Measurements from ENCODE around the gene PEAK1.
"Not testable (repeated sequence)": the region's sequence is repeated elsewhere in the genome, so short reads cannot be mapped to it uniquely, and the experiment has no call there.

The PEAK1 gene

DNA sequence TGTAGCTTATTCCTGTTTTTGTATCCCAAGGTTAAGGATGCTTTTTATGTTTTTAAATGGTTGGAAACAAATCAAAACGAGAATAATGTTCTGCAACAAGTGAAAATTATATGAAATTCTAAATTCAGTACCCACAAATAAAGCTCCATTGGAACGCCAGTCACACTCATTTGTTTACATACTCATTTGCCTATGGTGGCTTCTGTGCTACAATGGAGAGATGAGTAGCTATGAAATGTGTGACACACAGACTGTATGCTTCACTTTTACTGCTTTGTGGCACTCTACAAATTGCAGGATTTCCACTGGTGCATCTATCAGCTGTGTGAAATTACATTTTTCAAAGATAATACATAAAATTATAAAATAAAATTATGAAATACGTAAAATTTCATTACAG lies 236.8 kb downstream of the PEAK1 start:
- no peak for TF ChIP-seq ZFX (IDR thresholded peaks at IDR 0.05)
- TF ChIP-seq, protein P1, sequence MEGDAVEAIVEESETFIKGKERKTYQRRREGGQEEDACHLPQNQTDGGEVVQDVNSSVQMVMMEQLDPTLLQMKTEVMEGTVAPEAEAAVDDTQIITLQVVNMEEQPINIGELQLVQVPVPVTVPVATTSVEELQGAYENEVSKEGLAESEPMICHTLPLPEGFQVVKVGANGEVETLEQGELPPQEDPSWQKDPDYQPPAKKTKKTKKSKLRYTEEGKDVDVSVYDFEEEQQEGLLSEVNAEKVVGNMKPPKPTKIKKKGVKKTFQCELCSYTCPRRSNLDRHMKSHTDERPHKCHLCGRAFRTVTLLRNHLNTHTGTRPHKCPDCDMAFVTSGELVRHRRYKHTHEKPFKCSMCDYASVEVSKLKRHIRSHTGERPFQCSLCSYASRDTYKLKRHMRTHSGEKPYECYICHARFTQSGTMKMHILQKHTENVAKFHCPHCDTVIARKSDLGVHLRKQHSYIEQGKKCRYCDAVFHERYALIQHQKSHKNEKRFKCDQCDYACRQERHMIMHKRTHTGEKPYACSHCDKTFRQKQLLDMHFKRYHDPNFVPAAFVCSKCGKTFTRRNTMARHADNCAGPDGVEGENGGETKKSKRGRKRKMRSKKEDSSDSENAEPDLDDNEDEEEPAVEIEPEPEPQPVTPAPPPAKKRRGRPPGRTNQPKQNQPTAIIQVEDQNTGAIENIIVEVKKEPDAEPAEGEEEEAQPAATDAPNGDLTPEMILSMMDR (conservative IDR thresholded peaks at IDR 0.05), result no peak
- H3K27ac ChIP-seq, result no peak overlapping the region

DNA sequence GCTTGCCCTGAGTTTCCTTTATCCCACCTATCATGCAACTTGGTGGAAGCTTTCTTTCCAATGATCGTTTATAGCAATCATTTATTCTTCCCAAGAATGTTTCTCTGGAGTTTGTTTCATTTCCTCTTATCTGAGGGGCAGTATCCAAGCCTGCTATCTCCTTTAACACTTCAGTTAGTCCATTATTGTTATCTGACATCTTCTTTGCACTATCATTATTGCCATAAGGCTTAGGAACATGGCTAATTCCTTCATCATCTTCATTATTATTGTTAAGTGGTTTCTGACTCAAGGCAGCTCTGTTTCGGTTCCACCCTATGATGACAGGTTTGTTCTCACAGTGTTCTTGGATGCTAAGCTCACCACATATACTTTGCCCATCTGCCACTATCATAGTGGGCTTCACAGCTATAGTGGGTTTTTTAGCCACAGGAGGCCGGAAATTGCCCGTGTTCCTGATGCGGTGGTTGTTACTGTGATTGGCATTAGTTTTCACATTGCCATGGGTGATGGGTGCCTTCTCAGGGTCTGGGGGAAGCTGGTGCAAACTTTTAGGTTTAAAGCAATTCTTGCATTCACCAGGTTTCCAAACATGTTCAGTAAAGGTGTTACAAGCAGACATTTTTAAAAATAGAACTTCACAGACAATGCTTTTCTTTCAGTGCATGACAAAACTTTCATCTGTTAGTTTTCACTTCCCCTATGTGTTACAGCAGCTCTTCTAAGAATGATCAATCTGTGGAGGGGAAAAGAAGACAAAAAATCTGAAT lies 238.4 kb downstream of the PEAK1 start:
- TF ChIP-seq, protein P1 (conservative IDR thresholded peaks at IDR 0.05), result no peak
- TF ChIP-seq ZFX (IDR thresholded peaks at IDR 0.05), result no peak

DNA sequence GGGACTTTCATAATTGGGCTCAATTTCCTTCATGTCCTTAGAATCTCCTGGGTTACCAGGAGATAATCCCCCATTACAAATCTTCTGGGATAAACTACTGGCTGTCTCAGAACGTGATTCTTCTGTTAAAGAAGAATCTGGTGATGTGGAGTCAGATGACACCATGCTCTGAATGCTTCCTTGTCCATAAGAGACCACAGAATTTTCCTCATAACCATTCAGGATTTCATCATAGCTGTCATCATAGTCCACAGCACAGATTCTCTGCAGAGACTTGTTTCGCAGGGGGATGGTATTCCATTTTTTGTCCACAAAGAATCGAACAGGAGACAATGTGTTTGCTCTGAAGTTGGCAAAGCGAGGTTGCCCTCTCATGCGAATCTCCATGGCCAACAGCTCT lies 239.1 kb downstream of the PEAK1 start:
- H3K27ac ChIP-seq, result no peak overlapping the region
- no peak for TF ChIP-seq ZFX (IDR thresholded peaks at IDR 0.05)
- TF ChIP-seq, protein P1 (conservative IDR thresholded peaks at IDR 0.05), result no peak

More for the DNA sequence above, 238.4 kb downstream of the PEAK1 start:
- no peak overlapping the region for H3K27ac ChIP-seq

DNA sequence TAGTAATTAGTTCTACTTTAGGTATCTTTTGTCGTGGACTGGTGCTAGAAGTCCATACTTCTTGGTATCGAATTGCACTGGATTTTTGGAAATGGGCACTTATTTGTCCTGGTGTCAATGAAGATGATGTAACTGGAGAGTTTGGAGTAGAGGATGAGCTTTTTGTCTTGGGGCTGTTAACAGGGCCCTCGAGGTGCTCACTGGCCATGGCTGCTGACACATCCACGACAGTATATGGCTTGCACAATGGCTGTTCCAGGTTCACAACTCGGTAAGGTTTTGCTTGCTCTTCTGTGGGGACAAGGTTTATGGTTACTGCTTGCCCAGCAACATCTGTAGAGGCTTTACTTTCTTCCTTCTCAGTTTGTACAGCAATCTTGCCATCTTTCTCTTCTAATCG lies 239.6 kb downstream of the PEAK1 start:
- TF ChIP-seq, protein P1 (conservative IDR thresholded peaks at IDR 0.05), result no peak
- no peak for TF ChIP-seq ZFX (IDR thresholded peaks at IDR 0.05)
- H3K27ac ChIP-seq, result no peak overlapping the region

DNA sequence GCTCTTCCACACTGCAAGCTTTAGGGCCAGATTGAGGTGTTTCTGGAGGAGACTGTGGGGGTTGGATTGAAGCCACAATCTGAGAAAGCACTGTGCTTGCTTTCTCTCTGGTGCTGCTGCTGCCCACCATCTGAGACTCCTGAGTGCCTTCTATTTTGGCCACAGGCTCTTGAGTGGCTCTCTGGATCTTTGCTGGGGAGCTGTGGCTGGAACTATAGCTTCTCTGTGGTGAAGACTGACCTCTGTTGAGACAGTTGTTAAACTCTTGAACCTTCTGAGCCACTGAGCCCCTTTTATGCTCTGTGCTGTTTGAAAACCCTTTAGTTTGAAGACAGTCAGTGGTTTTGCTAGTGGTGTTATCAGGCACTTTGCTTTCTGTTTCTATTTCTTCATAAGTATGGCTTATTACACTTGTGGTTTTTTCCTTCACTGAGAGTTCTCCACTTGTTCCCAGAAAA lies 240.3 kb downstream of the PEAK1 start:
- H3K27ac ChIP-seq, result no peak overlapping the region
- TF ChIP-seq ZFX (IDR thresholded peaks at IDR 0.05), result no peak
- TF ChIP-seq, protein P1 (conservative IDR thresholded peaks at IDR 0.05), result no peak

DNA sequence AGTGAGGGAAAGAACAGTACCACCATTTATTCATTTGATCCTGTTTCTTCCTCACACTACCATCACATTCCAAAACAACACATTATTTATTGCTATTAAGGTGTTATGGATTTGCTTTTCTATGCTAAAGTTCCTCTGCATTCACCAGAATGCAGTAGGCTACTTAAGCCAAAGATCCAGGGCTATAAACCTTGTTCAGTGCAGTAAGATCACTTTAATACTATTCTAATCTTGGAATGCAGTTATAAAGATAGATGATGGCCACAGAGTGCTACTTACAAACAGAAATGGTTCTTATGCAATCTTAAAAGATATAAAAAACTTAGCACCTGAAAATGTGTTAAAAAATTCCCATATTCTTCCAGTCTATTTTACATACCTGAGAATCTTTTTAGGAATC lies 241.5 kb downstream of the PEAK1 start:
- no peak overlapping the region for H3K27ac ChIP-seq
- TF ChIP-seq, protein P1 (conservative IDR thresholded peaks at IDR 0.05), result no peak
- no peak for TF ChIP-seq ZFX (IDR thresholded peaks at IDR 0.05)

DNA sequence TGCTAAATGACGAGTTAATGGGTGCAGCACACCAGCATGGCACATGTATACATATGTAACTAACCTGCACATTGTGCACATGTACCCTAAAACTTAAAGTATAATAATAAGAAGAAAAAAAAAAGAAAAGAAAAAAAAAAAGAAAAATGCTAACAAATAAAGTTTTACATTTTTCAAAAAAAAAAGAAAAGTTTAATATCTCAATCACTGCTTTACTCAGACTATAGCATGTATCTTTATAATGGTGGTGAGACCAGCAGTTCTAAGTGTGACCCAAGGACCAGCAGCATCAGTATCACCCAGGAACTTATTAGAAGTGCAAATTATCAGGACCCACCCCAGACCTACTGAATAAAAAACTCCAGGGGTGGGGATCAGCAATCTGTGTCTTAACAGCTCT lies 243.8 kb downstream of the PEAK1 start:
- not testable (repeated sequence) for H3K27ac ChIP-seq

DNA sequence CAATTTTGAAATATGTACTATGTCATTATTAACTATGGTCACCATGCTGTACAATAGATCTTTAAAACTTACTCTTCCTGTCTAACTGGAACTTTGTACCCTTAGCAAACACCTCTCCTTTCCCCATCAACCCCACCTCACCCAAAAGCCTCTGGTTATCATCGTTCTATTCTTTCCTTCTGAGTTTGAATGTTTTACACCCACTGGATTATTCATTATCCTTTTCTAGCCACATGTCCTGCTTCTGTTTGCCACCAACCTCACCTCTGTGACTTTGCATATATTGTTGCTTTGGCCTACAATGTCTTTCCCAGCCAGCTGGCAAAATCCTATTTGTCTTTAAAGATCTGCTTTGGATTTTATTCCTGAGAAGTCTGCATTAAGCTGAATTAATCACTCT lies 246.4 kb downstream of the PEAK1 start:
- no peak overlapping the region for H3K27ac ChIP-seq
- TF ChIP-seq, protein P1 (conservative IDR thresholded peaks at IDR 0.05), result no peak
- TF ChIP-seq ZFX (IDR thresholded peaks at IDR 0.05), result no peak
